Measurements from ENCODE around the gene SPOCK1.

GRCh38 chr5:137370096-137371071, 128.7 kb downstream of the SPOCK1 start:
- TF ChIP-seq CTCF (IDR thresholded peaks at IDR 0.05; ENCODE audit: poor library complexity): no peak
- TF ChIP-seq EZH2phosphoT487 (IDR thresholded peaks at IDR 0.05; ENCODE audit: low read depth, severe bottlenecking, unreplicated experiment): no peak
- TF ChIP-seq EZH2 (IDR thresholded peaks at IDR 0.05; ENCODE audit: borderline replicate concordance): no peak

Measured in hepatocyte (in vitro differentiated cells).